ENCODE measurements around the gene TTYH1.
"Not testable (repeated sequence)": the region's sequence is repeated elsewhere in the genome, so short reads cannot be mapped to it uniquely, and the experiment has no call there.

The TTYH1 gene

GRCh38 chr19:54369688-54370433, 45.4 kb upstream of the TTYH1 start:
- not testable (repeated sequence) for H3K14ac ChIP-seq (ENCODE audit: low read length); H3K27ac ChIP-seq (replicated peaks; ENCODE audit: low read length); H3K27me3 ChIP-seq (ENCODE audit: control insufficient read depth in 3 of 3, insufficient read depth in 3 of 3, low read depth in 1 of 3, low read length in 3 of 3); H3K9ac ChIP-seq (ENCODE audit: low read depth, low read length, poor library complexity); H2AFZ ChIP-seq (ENCODE audit: low read length); H3K4me3 ChIP-seq (ENCODE audit: low read length in 2 of 2); H2BK15ac ChIP-seq (ENCODE audit: low read length); H3K9me3 ChIP-seq (replicated peaks in 1 of 2; ENCODE audit: control insufficient read depth in 2 of 2, insufficient read depth in 1 of 2, low read depth in 1 of 2, low read length in 2 of 2); H3K4me1 ChIP-seq (ENCODE audit: control insufficient read depth in 2 of 2, insufficient read depth in 1 of 2, low read depth in 1 of 2, low read length in 2 of 2); H2BK120ac ChIP-seq (ENCODE audit: low read depth, low read length); H2AK5ac ChIP-seq (ENCODE audit: low read depth, low read length); DNase-seq (ENCODE audit: low spot score); H3K79me1 ChIP-seq (ENCODE audit: low read depth, low read length); H4K8ac ChIP-seq (ENCODE audit: low read depth, low read length); H3K23ac ChIP-seq (ENCODE audit: low read depth, low read length, poor library complexity); H4K91ac ChIP-seq (ENCODE audit: low read depth, low read length, poor library complexity); H3K18ac ChIP-seq (ENCODE audit: low read length); H3K4ac ChIP-seq (ENCODE audit: low read length); H3K36me3 ChIP-seq (replicated peaks in 1 of 2; ENCODE audit: control insufficient read depth in 2 of 2, insufficient read depth in 2 of 2, low read length in 2 of 2); H3K4me2 ChIP-seq (ENCODE audit: insufficient read depth, low read length, poor library complexity, severe bottlenecking); H2BK12ac ChIP-seq (ENCODE audit: low read length); H2BK5ac ChIP-seq (ENCODE audit: low read length)
- no CpG with 5 or more reads among the region's 19 CpGs for WGBS, 2 donors (ENCODE audit: extremely low coverage in 2 of 2, insufficient read length in 2 of 2, insufficient replicate concordance in 1 of 2)

GRCh38 chr19:54370434-54370796, 44.8 kb upstream of the TTYH1 start:
- not testable (repeated sequence) for H3K27me3 ChIP-seq (ENCODE audit: control insufficient read depth in 3 of 3, insufficient read depth in 3 of 3, low read depth in 1 of 3, low read length in 3 of 3); H2BK12ac ChIP-seq (ENCODE audit: low read length)
- WGBS, 2 donors (ENCODE audit: extremely low coverage in 2 of 2, insufficient read length in 2 of 2, insufficient replicate concordance in 1 of 2): no CpG with 5 or more reads among the region's 10 CpGs

GRCh38 chr19:54371453-54371852, 43.8 kb upstream of the TTYH1 start:
- not testable (repeated sequence) for H3K14ac ChIP-seq (ENCODE audit: low read length); H4K8ac ChIP-seq (ENCODE audit: low read depth, low read length); H3K36me3 ChIP-seq (replicated peaks in 1 of 2; ENCODE audit: control insufficient read depth in 2 of 2, insufficient read depth in 2 of 2, low read length in 2 of 2); H2BK120ac ChIP-seq (ENCODE audit: low read depth, low read length); H3K4ac ChIP-seq (ENCODE audit: low read length); H3K27ac ChIP-seq (replicated peaks; ENCODE audit: low read length); H3K23ac ChIP-seq (ENCODE audit: low read depth, low read length, poor library complexity); H2AK5ac ChIP-seq (ENCODE audit: low read depth, low read length); H2BK12ac ChIP-seq (ENCODE audit: low read length); H3K9me3 ChIP-seq (replicated peaks in 1 of 2; ENCODE audit: control insufficient read depth in 2 of 2, insufficient read depth in 1 of 2, low read depth in 1 of 2, low read length in 2 of 2); H4K91ac ChIP-seq (ENCODE audit: low read depth, low read length, poor library complexity); H3K18ac ChIP-seq (ENCODE audit: low read length); H3K4me1 ChIP-seq (ENCODE audit: control insufficient read depth in 2 of 2, insufficient read depth in 1 of 2, low read depth in 1 of 2, low read length in 2 of 2); H3K4me2 ChIP-seq (ENCODE audit: insufficient read depth, low read length, poor library complexity, severe bottlenecking); H2BK15ac ChIP-seq (ENCODE audit: low read length); DNase-seq (ENCODE audit: low spot score); H2AFZ ChIP-seq (ENCODE audit: low read length); H2BK5ac ChIP-seq (ENCODE audit: low read length); H3K79me1 ChIP-seq (ENCODE audit: low read depth, low read length); H3K9ac ChIP-seq (ENCODE audit: low read depth, low read length, poor library complexity); H3K27me3 ChIP-seq (ENCODE audit: control insufficient read depth in 3 of 3, insufficient read depth in 3 of 3, low read depth in 1 of 3, low read length in 3 of 3); H3K4me3 ChIP-seq (ENCODE audit: low read length in 2 of 2)
- WGBS, 2 donors (ENCODE audit: extremely low coverage in 2 of 2, insufficient read length in 2 of 2, insufficient replicate concordance in 1 of 2): no CpG with 5 or more reads among the region's 5 CpGs

More at GRCh38 chr19:54370434-54370796, 44.8 kb upstream of the TTYH1 start:
- DNase-seq (ENCODE audit: low spot score); H3K4me2 ChIP-seq (ENCODE audit: insufficient read depth, low read length, poor library complexity, severe bottlenecking); H4K8ac ChIP-seq (ENCODE audit: low read depth, low read length); H3K9ac ChIP-seq (ENCODE audit: low read depth, low read length, poor library complexity); H3K4me1 ChIP-seq (ENCODE audit: control insufficient read depth in 2 of 2, insufficient read depth in 1 of 2, low read depth in 1 of 2, low read length in 2 of 2); H3K18ac ChIP-seq (ENCODE audit: low read length); H2BK120ac ChIP-seq (ENCODE audit: low read depth, low read length); H3K9me3 ChIP-seq (replicated peaks in 1 of 2; ENCODE audit: control insufficient read depth in 2 of 2, insufficient read depth in 1 of 2, low read depth in 1 of 2, low read length in 2 of 2); H4K91ac ChIP-seq (ENCODE audit: low read depth, low read length, poor library complexity); H2BK15ac ChIP-seq (ENCODE audit: low read length); H3K79me1 ChIP-seq (ENCODE audit: low read depth, low read length); H2BK5ac ChIP-seq (ENCODE audit: low read length); H2AFZ ChIP-seq (ENCODE audit: low read length); H3K14ac ChIP-seq (ENCODE audit: low read length); H3K23ac ChIP-seq (ENCODE audit: low read depth, low read length, poor library complexity); H3K4ac ChIP-seq (ENCODE audit: low read length); H3K36me3 ChIP-seq (replicated peaks in 1 of 2; ENCODE audit: control insufficient read depth in 2 of 2, insufficient read depth in 2 of 2, low read length in 2 of 2); H3K4me3 ChIP-seq (ENCODE audit: low read length in 2 of 2); H3K27ac ChIP-seq (replicated peaks; ENCODE audit: low read length); H2AK5ac ChIP-seq (ENCODE audit: low read depth, low read length): not testable (repeated sequence)

- no peak overlapping the region for H2BK120ac ChIP-seq (ENCODE audit: low read depth, low read length)
- no peaks in the 10 kb centered on the region for H3K4me1 ChIP-seq (ENCODE audit: control insufficient read depth in 2 of 2, insufficient read depth in 1 of 2, low read depth in 1 of 2, low read length in 2 of 2)
- no peaks in the 10 kb centered on the region for H3K36me3 ChIP-seq (replicated peaks in 1 of 2; ENCODE audit: control insufficient read depth in 2 of 2, insufficient read depth in 2 of 2, low read length in 2 of 2)
- no peaks in the 10 kb centered on the region for H3K79me1 ChIP-seq (ENCODE audit: low read depth, low read length)
- H3K18ac ChIP-seq (ENCODE audit: low read length): no peak overlapping the region
- no peak overlapping the region for H2AFZ ChIP-seq (ENCODE audit: low read length)
- H4K8ac ChIP-seq (ENCODE audit: low read depth, low read length): no peak overlapping the region
- no peak overlapping the region for H3K4me2 ChIP-seq (ENCODE audit: insufficient read depth, low read length, poor library complexity, severe bottlenecking)
- no peak overlapping the region for H3K9ac ChIP-seq (ENCODE audit: low read depth, low read length, poor library complexity)
- H2AK5ac ChIP-seq (ENCODE audit: low read depth, low read length): no peak overlapping the region
- H3K23ac ChIP-seq (ENCODE audit: low read depth, low read length, poor library complexity): no peak overlapping the region
- H3K27me3 ChIP-seq (ENCODE audit: control insufficient read depth in 3 of 3, insufficient read depth in 3 of 3, low read depth in 1 of 3, low read length in 3 of 3): no peaks in the 10 kb centered on the region
- no peak overlapping the region for H2BK5ac ChIP-seq (ENCODE audit: low read length)
- no peak overlapping the region for H3K27ac ChIP-seq (replicated peaks; ENCODE audit: low read length)
- no peak for DNase-seq (ENCODE audit: low spot score)
- H2BK12ac ChIP-seq (ENCODE audit: low read length): no peak overlapping the region
- WGBS, 2 donors (ENCODE audit: extremely low coverage in 2 of 2, insufficient read length in 2 of 2, insufficient replicate concordance in 1 of 2): no CpG with 5 or more reads among the region's 16 CpGs
- no peak overlapping the region for H3K4me3 ChIP-seq (ENCODE audit: low read length in 2 of 2)
- H3K4ac ChIP-seq (ENCODE audit: low read length): no peak overlapping the region
- no peak overlapping the region for H2BK15ac ChIP-seq (ENCODE audit: low read length)
- no peaks in the 10 kb centered on the region for H3K9me3 ChIP-seq (replicated peaks in 1 of 2; ENCODE audit: control insufficient read depth in 2 of 2, insufficient read depth in 1 of 2, low read depth in 1 of 2, low read length in 2 of 2)
- no peak overlapping the region for H4K91ac ChIP-seq (ENCODE audit: low read depth, low read length, poor library complexity)
- H3K14ac ChIP-seq (ENCODE audit: low read length): no peak overlapping the region
These were observed 41.3 kb upstream of the TTYH1 start for GRCh38 chr19:54373781-54374631.
